ENCODE results near the gene TMEM100.

The TMEM100 gene

GRCh38 chr17:55722742-55723487 lies at the start of gene TMEM100:
TSS of gene TMEM100 (minus strand) at chr17:55722864. CDS start at chr17:55721070, 1,794 bp downstream.
- DNase-seq: no peak

GRCh38 chr17:55772086-55772485 lies 49.4 kb upstream of the TMEM100 start:
- DNase-seq: no peak

GRCh38 chr17:55770196-55770870 lies 47.7 kb upstream of the TMEM100 start:
- DNase-seq: peak; percentile 61

- DNase-seq: no peak
These were observed 46.9 kb upstream of the TMEM100 start for GRCh38 chr17:55769625-55770000.

GRCh38 chr17:55768936-55769624 lies 46.4 kb upstream of the TMEM100 start:
- DNase-seq: no peak

- DNase-seq: no peak
These were observed 42.8 kb upstream of the TMEM100 start for GRCh38 chr17:55765472-55765871.

GRCh38 chr17:55764610-55765009 lies 41.9 kb upstream of the TMEM100 start:
- no peak for DNase-seq

- DNase-seq: no peak
These were observed 41.2 kb upstream of the TMEM100 start for GRCh38 chr17:55763856-55764255.

- no peak for DNase-seq
These were observed 39.6 kb upstream of the TMEM100 start for GRCh38 chr17:55762086-55762858.

- DNase-seq: no peak
These were observed 38.1 kb upstream of the TMEM100 start for GRCh38 chr17:55760643-55761355.

- DNase-seq: no peak
These were observed 35.5 kb upstream of the TMEM100 start for GRCh38 chr17:55758171-55758570.

GRCh38 chr17:55757659-55758058 lies 35.0 kb upstream of the TMEM100 start:
- no peak for DNase-seq

- no peak for DNase-seq
These were observed 34.0 kb upstream of the TMEM100 start for GRCh38 chr17:55756689-55757088.

- peak; percentile 13 for DNase-seq
These were observed 29.1 kb upstream of the TMEM100 start for GRCh38 chr17:55751720-55752250.

GRCh38 chr17:55750750-55751657 lies 28.3 kb upstream of the TMEM100 start, which contains the start of gene PCTP:
TSS of gene PCTP (plus strand) at chr17:55751051. CDS start at chr17:55751104, 53 bp downstream.
- peak; percentile 93 for DNase-seq

- DNase-seq: no peak
These were observed 27.3 kb upstream of the TMEM100 start for GRCh38 chr17:55749985-55750384.

GRCh38 chr17:55748841-55749240 lies 26.2 kb upstream of the TMEM100 start:
- peak; percentile 3 for DNase-seq

- DNase-seq: no peak
These were observed 24.5 kb upstream of the TMEM100 start for GRCh38 chr17:55747209-55747608.

- DNase-seq: no peak
These were observed 23.8 kb upstream of the TMEM100 start for GRCh38 chr17:55746466-55746865.

- DNase-seq: no peak
These were observed 22.6 kb upstream of the TMEM100 start for GRCh38 chr17:55745258-55745657.
